GM19035 (cell line): ENCODE data around the gene ZNF506.
"Not testable (repeated sequence)": the region's sequence is repeated elsewhere in the genome, so short reads cannot be mapped to it uniquely, and the experiment has no call there.

Source experiments
- ATAC-seq: cut with Tn5 transposase; IDR thresholded peaks from one replicate; pipeline ENCODE4 v1.9.1; 2021; ENCODE audit not compliant: unreplicated experiment

The ZNF506 gene

GRCh38 chr19:19821366-19821951 is at the start of gene ZNF506:
Gene ZNF506 (minus strand): TSS chr19:19821750. CDS start chr19:19821603, 147 bp downstream.
- ATAC-seq = peak; percentile 89

GRCh38 chr19:19870086-19870485 is 48.5 kb upstream of the ZNF506 start:
- not testable (repeated sequence) for ATAC-seq

- peak; percentile 17 for ATAC-seq
Observed at GRCh38 chr19:19866611-19867248, 45.2 kb upstream of the ZNF506 start.

- peak; percentile 92 for ATAC-seq
Observed at GRCh38 chr19:19865750-19866610, 44.4 kb upstream of the ZNF506 start, which contains the start of gene ZNF253. Gene ZNF253 (plus strand): TSS chr19:19865882. CDS start chr19:19865997, 115 bp downstream.

GRCh38 chr19:19860756-19861390 is 39.3 kb upstream of the ZNF506 start:
- no peak for ATAC-seq

GRCh38 chr19:19858751-19859150 is 37.2 kb upstream of the ZNF506 start:
- ATAC-seq = no peak

- not testable (repeated sequence) for ATAC-seq
Observed at GRCh38 chr19:19851740-19852139, 30.2 kb upstream of the ZNF506 start.

GRCh38 chr19:19849056-19849455 is 27.5 kb upstream of the ZNF506 start:
- no peak for ATAC-seq

GRCh38 chr19:19847781-19848180 is 26.2 kb upstream of the ZNF506 start:
- ATAC-seq = no peak

- ATAC-seq = no peak
Observed at GRCh38 chr19:19835560-19836038, 14.0 kb upstream of the ZNF506 start.

GRCh38 chr19:19826875-19827274 is 5.3 kb upstream of the ZNF506 start:
- ATAC-seq = no peak

- ATAC-seq = no peak
Observed at GRCh38 chr19:19823916-19824315, 2.4 kb upstream of the ZNF506 start.

- peak; percentile 24 for ATAC-seq
Observed at GRCh38 chr19:19821976-19822375, 426 bp upstream of the ZNF506 start.

- no peak for ATAC-seq
Observed at GRCh38 chr19:19820774-19821320, 703 bp downstream of the ZNF506 start.

GRCh38 chr19:19817357-19817756 is 4.2 kb downstream of the ZNF506 start:
- ATAC-seq = no peak

- ATAC-seq = no peak
Observed at GRCh38 chr19:19816679-19817078, 4.9 kb downstream of the ZNF506 start.

- not testable (repeated sequence) for ATAC-seq
Observed at GRCh38 chr19:19811999-19812398, 9.6 kb downstream of the ZNF506 start.

GRCh38 chr19:19805480-19805879 is 16.1 kb downstream of the ZNF506 start:
- ATAC-seq = no peak

- ATAC-seq = no peak
Observed at GRCh38 chr19:19788015-19788414, 33.5 kb downstream of the ZNF506 start.

GRCh38 chr19:19785476-19785875 is 36.1 kb downstream of the ZNF506 start:
- not testable (repeated sequence) for ATAC-seq

- ATAC-seq = no peak
Observed at GRCh38 chr19:19782783-19783182, 38.8 kb downstream of the ZNF506 start.
